ENCODE data around the gene DIPK2B.

DNA sequence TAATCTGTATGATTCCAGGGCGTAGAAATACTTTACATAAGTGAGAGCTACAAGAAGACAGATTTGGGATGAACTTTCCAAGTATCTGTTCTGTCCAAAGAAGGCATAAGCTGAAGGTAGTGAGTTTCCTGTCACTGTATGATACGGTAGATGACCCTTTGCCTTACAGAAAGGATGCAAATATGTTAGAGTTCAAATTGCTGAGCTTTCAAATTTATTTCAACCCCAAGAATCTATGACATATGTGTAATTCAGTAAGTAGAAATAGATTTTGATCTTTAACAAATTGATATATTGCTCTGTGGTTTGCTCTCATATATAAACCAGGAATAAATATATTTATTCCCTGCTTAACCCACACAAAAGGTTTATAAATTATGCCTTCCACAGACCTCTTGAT is 16.5 kb downstream of the DIPK2B start:
- no peak for TF ChIP-seq CEBPG (CRISPR knock-in tag; IDR thresholded peaks at IDR 0.05)
- TF ChIP-seq, protein P1, sequence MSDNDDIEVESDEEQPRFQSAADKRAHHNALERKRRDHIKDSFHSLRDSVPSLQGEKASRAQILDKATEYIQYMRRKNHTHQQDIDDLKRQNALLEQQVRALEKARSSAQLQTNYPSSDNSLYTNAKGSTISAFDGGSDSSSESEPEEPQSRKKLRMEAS (IDR thresholded peaks at IDR 0.05) = no peak
- TF ChIP-seq TAF15 (IDR thresholded peaks at IDR 0.05; ENCODE audit: low read depth, low read length, poor library complexity, severe bottlenecking) = no peak
- no peak for TF ChIP-seq TBL1XR1 (IDR thresholded peaks at IDR 0.05; ENCODE audit: borderline replicate concordance, low read length, partially characterized antibody)
- TF ChIP-seq SNAPC2 (CRISPR knock-in tag; IDR thresholded peaks at IDR 0.05) = no peak
- TF ChIP-seq, protein P2, sequence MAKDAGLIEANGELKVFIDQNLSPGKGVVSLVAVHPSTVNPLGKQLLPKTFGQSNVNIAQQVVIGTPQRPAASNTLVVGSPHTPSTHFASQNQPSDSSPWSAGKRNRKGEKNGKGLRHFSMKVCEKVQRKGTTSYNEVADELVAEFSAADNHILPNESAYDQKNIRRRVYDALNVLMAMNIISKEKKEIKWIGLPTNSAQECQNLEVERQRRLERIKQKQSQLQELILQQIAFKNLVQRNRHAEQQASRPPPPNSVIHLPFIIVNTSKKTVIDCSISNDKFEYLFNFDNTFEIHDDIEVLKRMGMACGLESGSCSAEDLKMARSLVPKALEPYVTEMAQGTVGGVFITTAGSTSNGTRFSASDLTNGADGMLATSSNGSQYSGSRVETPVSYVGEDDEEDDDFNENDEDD (CRISPR knock-in tag; IDR thresholded peaks at IDR 0.05; ENCODE audit: borderline replicate concordance) = no peak
- TF ChIP-seq NFE2L1 (CRISPR knock-in tag; IDR thresholded peaks at IDR 0.05; ENCODE audit: borderline replicate concordance) = no peak
- no peak for TF ChIP-seq NFATC3 (CRISPR knock-in tag; IDR thresholded peaks at IDR 0.05)
- TF ChIP-seq TCF12 (IDR thresholded peaks at IDR 0.05) = no peak
- no peak for TF ChIP-seq TCF12 (CRISPR knock-in tag; IDR thresholded peaks at IDR 0.05)
- TF ChIP-seq, protein P3, sequence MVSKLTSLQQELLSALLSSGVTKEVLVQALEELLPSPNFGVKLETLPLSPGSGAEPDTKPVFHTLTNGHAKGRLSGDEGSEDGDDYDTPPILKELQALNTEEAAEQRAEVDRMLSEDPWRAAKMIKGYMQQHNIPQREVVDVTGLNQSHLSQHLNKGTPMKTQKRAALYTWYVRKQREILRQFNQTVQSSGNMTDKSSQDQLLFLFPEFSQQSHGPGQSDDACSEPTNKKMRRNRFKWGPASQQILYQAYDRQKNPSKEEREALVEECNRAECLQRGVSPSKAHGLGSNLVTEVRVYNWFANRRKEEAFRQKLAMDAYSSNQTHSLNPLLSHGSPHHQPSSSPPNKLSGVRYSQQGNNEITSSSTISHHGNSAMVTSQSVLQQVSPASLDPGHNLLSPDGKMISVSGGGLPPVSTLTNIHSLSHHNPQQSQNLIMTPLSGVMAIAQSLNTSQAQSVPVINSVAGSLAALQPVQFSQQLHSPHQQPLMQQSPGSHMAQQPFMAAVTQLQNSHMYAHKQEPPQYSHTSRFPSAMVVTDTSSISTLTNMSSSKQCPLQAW (CRISPR knock-in tag; IDR thresholded peaks at IDR 0.05) = no peak
- TF ChIP-seq, protein P4, sequence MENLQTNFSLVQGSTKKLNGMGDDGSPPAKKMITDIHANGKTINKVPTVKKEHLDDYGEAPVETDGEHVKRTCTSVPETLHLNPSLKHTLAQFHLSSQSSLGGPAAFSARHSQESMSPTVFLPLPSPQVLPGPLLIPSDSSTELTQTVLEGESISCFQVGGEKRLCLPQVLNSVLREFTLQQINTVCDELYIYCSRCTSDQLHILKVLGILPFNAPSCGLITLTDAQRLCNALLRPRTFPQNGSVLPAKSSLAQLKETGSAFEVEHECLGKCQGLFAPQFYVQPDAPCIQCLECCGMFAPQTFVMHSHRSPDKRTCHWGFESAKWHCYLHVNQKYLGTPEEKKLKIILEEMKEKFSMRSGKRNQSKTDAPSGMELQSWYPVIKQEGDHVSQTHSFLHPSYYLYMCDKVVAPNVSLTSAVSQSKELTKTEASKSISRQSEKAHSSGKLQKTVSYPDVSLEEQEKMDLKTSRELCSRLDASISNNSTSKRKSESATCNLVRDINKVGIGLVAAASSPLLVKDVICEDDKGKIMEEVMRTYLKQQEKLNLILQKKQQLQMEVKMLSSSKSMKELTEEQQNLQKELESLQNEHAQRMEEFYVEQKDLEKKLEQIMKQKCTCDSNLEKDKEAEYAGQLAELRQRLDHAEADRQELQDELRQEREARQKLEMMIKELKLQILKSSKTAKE (CRISPR knock-in tag; IDR thresholded peaks at IDR 0.05; ENCODE audit: borderline replicate concordance) = no peak
